Vagina (tissue), 2 donors: ENCODE results near the gene MYO9A. TPM values are rescaled to one million over a fixed set of nuclear protein-coding genes. Genes with fewer than 3 reads are reported as not detected.

Experiments
- DNase-seq, 2 donors: peaks; one replicate each; pipeline ENCODE4 v3.0.0-alpha.2; 2017; ENCODE audit errors: extremely low spot score in 2 of 2
- H3K27ac ChIP-seq: fragments of 200-600 bp; sonication (generic); one replicate; pipeline ENCODE4 v1.5.1; 2019
- H3K27me3 ChIP-seq: fragments of 200-600 bp; sonication (generic); one replicate; pipeline ENCODE4 v1.5.1; 2019
- H3K36me3 ChIP-seq, 2 donors: fragments of 200-600 bp; sonication (generic); one replicate each; pipeline ENCODE4 v1.5.1; 2017 to 2019
- H3K4me1 ChIP-seq: fragments of 200-600 bp; sonication (generic); one replicate; pipeline ENCODE4 v1.5.1; 2019
- H3K4me3 ChIP-seq, 2 donors: fragments of 200-600 bp; sonication (generic); 1 replicate in 1 of 2; 2 replicates in 1 of 2; pipeline ENCODE4 v1.5.1; 2016 to 2019
- H3K9me3 ChIP-seq: fragments of 200-600 bp; sonication (generic); one replicate; pipeline ENCODE4 v1.5.1; 2019
- CTCF ChIP-seq, 3 experiments: fragments of 450-650 bp in 2 of 3; fragments of 200-600 bp in 1 of 3; sonication (generic) in 1 of 3; IDR thresholded peaks; one replicate each; pipeline ENCODE4 v1.5.1; 2017 to 2019; ENCODE audit warnings: antibody characterized with exemption in 3 of 3, mild to moderate bottlenecking in 2 of 3, moderate library complexity in 2 of 3
- POLR2A ChIP-seq, 2 donors: fragments of 450-650 bp; IDR thresholded peaks; one replicate each; pipeline ENCODE4 v1.6.1; 2017; ENCODE audit warnings: antibody characterized with exemption in 2 of 2, mild to moderate bottlenecking in 2 of 2, moderate library complexity in 2 of 2
- POLR2AphosphoS5 ChIP-seq, 2 donors: sonication (generic); formaldehyde crosslinking; IDR thresholded peaks; one replicate each; pipeline ENCODE4 v1.9.0; 2017; ENCODE audit warnings: antibody characterized with exemption in 2 of 2, mild to moderate bottlenecking in 2 of 2, low read depth in 1 of 2; ENCODE audit not compliant: insufficient read depth in 1 of 2
- intact Hi-C: fragments of 100-400 bp; cut with DNase I; formaldehyde crosslinking; loops from one replicate; pipeline ENCODE4 v1.15.1; 2023
- total RNA-seq: library from RNA; depleted of rRNA; stranded (reverse); fragments of >200 nt; gene quantifications from one replicate; pipeline ENCODE4 v1.2.3, GENCODE V29; 2016

The MYO9A gene
- total RNA-seq, 1 donor from 2014 or later: 50.3 TPM

GRCh38 chr15:71821547-71822129 lies 296.3 kb downstream of the MYO9A start:
- DNase-seq: no peak
- H3K27me3 ChIP-seq: no peaks in the 10 kb centered on the region
- TF ChIP-seq CTCF (IDR thresholded peaks at IDR 0.05) (no peak), POLR2AphosphoS5 (IDR thresholded peaks at IDR 0.05; ENCODE audit: insufficient read depth in 1 of 2, low read depth in 1 of 2) (no peak), POLR2A (IDR thresholded peaks at IDR 0.05) (no peak)
- intact Hi-C loops: no loop called here
- H3K36me3 ChIP-seq: peaks cover 0 to 16% of the 10 kb centered on the region in 2 donors
- H3K9me3 ChIP-seq: no peaks in the 10 kb centered on the region
- no peaks in the 10 kb centered on the region for H3K4me1 ChIP-seq
- no peak overlapping the region for H3K4me3 ChIP-seq
- no peak overlapping the region for H3K27ac ChIP-seq

GRCh38 chr15:71820127-71820526 lies 297.8 kb downstream of the MYO9A start:
- intact Hi-C loops: no loop called here
- DNase-seq: no peak
- H3K4me3 ChIP-seq: no peak overlapping the region
- H3K9me3 ChIP-seq: no peaks in the 10 kb centered on the region
- no peaks in the 10 kb centered on the region for H3K27me3 ChIP-seq
- TF ChIP-seq CTCF (IDR thresholded peaks at IDR 0.05) (no peak), POLR2A (IDR thresholded peaks at IDR 0.05) (no peak), POLR2AphosphoS5 (IDR thresholded peaks at IDR 0.05; ENCODE audit: insufficient read depth in 1 of 2, low read depth in 1 of 2) (no peak)
- H3K36me3 ChIP-seq: peaks cover 0 to 8% of the 10 kb centered on the region in 2 donors
- H3K4me1 ChIP-seq: no peaks in the 10 kb centered on the region
- H3K27ac ChIP-seq: no peak overlapping the region

- TF ChIP-seq POLR2AphosphoS5 (IDR thresholded peaks at IDR 0.05; ENCODE audit: insufficient read depth in 1 of 2, low read depth in 1 of 2): no peak
- no peak for TF ChIP-seq POLR2A (IDR thresholded peaks at IDR 0.05)
- TF ChIP-seq CTCF (IDR thresholded peaks at IDR 0.05): no peak
Measured at GRCh38 chr15:71817351-71817750, 300.6 kb downstream of the MYO9A start.

GRCh38 chr15:71815301-71815700 lies 302.6 kb downstream of the MYO9A start:
- no peaks in the 10 kb centered on the region for H3K36me3 ChIP-seq
- intact Hi-C loops: no loop called here
- H3K4me1 ChIP-seq: no peaks in the 10 kb centered on the region
- H3K27me3 ChIP-seq: no peaks in the 10 kb centered on the region
- TF ChIP-seq POLR2AphosphoS5 (IDR thresholded peaks at IDR 0.05; ENCODE audit: insufficient read depth in 1 of 2, low read depth in 1 of 2) (no peak), CTCF (IDR thresholded peaks at IDR 0.05) (no peak), POLR2A (IDR thresholded peaks at IDR 0.05) (no peak)
- H3K27ac ChIP-seq: no peak overlapping the region
- DNase-seq: no peak
- H3K4me3 ChIP-seq: no peak overlapping the region
- H3K9me3 ChIP-seq: no peaks in the 10 kb centered on the region

More at GRCh38 chr15:71817351-71817750, 300.6 kb downstream of the MYO9A start:
- no peak overlapping the region for H3K27ac ChIP-seq
- H3K4me3 ChIP-seq: no peak overlapping the region
- DNase-seq: no peak
- intact Hi-C loops: no loop called here
- no peaks in the 10 kb centered on the region for H3K4me1 ChIP-seq
- H3K9me3 ChIP-seq: no peaks in the 10 kb centered on the region
- peaks cover 0 to 4% of the 10 kb centered on the region in 2 donors for H3K36me3 ChIP-seq
- no peaks in the 10 kb centered on the region for H3K27me3 ChIP-seq

- Histone ChIP-seq H3K36me3 (no peaks in the 10 kb centered on the region), H3K4me1 (no peaks in the 10 kb centered on the region), H3K27ac (no peak overlapping the region), H3K27me3 (no peaks in the 10 kb centered on the region), H3K9me3 (no peaks in the 10 kb centered on the region), H3K4me3 (no peak overlapping the region)
- no peak for DNase-seq
- TF ChIP-seq POLR2AphosphoS5 (IDR thresholded peaks at IDR 0.05; ENCODE audit: insufficient read depth in 1 of 2, low read depth in 1 of 2) (no peak), CTCF (IDR thresholded peaks at IDR 0.05) (no peak), POLR2A (IDR thresholded peaks at IDR 0.05) (no peak)
- intact Hi-C loops: no loop called here
Measured at GRCh38 chr15:71813723-71814470, 304.1 kb downstream of the MYO9A start.
